Kidney (tissue), 14 donors: ENCODE results near the gene HPS5. TPM values are rescaled to one million over a fixed set of nuclear protein-coding genes. Genes with fewer than 3 reads are reported as not detected.

Source experiments
- DNase-seq, 5 donors: peaks; one replicate each; pipeline ENCODE4 v3.0.0-alpha.2; 2013 to 2020
- FAIRE-seq: peaks from 2 replicates; lab custom pipeline; 2012; peaks lifted over from hg19 to GRCh38; lab: Jason Lieb, UNC
- H3K27ac ChIP-seq, 2 donors: one replicate each; pipeline ENCODE4 v1.7.0; 2013; ENCODE audit warnings: low read depth in 2 of 2, low read length in 2 of 2, inconsistent platforms in 1 of 2
- H3K27me3 ChIP-seq: one replicate; pipeline ENCODE4 v1.7.1; 2013; ENCODE audit warnings: low read length, inconsistent platforms; ENCODE audit not compliant: control insufficient read depth, insufficient read depth
- H3K36me3 ChIP-seq, 3 donors: one replicate each; pipeline versions ENCODE4 v1.7.0 to v1.7.1; 2013; ENCODE audit warnings: low read length in 3 of 3, control low read depth in 1 of 3, inconsistent platforms in 1 of 3; ENCODE audit not compliant: insufficient read depth in 3 of 3, control insufficient read depth in 2 of 3
- H3K4me1 ChIP-seq, 3 donors: one replicate each; pipeline versions ENCODE4 v1.7.0 to v1.7.1; 2013; ENCODE audit warnings: low read length in 3 of 3, inconsistent platforms in 1 of 3, low read depth in 1 of 3; ENCODE audit not compliant: control insufficient read depth in 2 of 3, insufficient read depth in 2 of 3
- H3K4me3 ChIP-seq, 3 donors: one replicate each; pipeline versions ENCODE4 v1.7.0 to v1.8.1; 2013; ENCODE audit warnings: low read length in 3 of 3, control low read depth in 1 of 3, inconsistent platforms in 1 of 3
- H3K9ac ChIP-seq, 3 donors: one replicate each; pipeline versions ENCODE4 v1.7.0 to v1.7.1; 2013; ENCODE audit warnings: low read length in 3 of 3, control low read depth in 1 of 3, inconsistent platforms in 1 of 3
- H3K9me3 ChIP-seq, 3 donors: one replicate each; pipeline versions ENCODE4 v1.7.0 to v1.7.1; 2013; ENCODE audit warnings: low read length in 3 of 3, control low read depth in 1 of 3, inconsistent platforms in 1 of 3; ENCODE audit not compliant: control insufficient read depth in 2 of 3, insufficient read depth in 1 of 3
- intact Hi-C: fragments of 100-400 bp; cut with DNase I; formaldehyde crosslinking; loops from one replicate; pipeline ENCODE4 v1.11.1; 2022
- polyA plus RNA-seq: library from polyadenylated mRNA; stranded (reverse); fragments of 350-450 nt; fragmentation: Illumina TruSeq; extraction: RNeasy Lipid Tissue Mini Kit (QIAGEN cat#74804); gene quantifications from one replicate; pipeline ENCODE4 v1.2.3, GENCODE V29; 2014; ENCODE audit warnings: low read depth, low replicate concordance; ENCODE audit not compliant: insufficient read depth
- total RNA-seq: library from RNA; stranded (reverse); fragmentation: NEBNext Ultra II Directional; extraction: Animal tissue kit (Norgen Biotek cat#: 25700); gene quantifications from one replicate; pipeline ENCODE4 v1.2.1, GENCODE V29; 2021
- TF ChIP-seq, protein P1 (sequence below): IDR thresholded peaks from 3 replicates; pipeline ENCODE4 v1.5.1; 2012; ENCODE audit warnings: mild to moderate bottlenecking, moderate library complexity, borderline replicate concordance; ENCODE audit not compliant: insufficient read depth; ENCODE audit errors: extremely low read depth
- donor health status: control.
- donor health status: control.
- donor health status: control.
- donor health status: control.
- donor health status: control.
- donor health status: DM: yes; HTN: yes; CAD: no.
- donor health status: Normal renal cell carcinoma (clear cell type).

Gene HPS5
- total and polyA plus RNA-seq, 2 donors from 2014 or later: 7.7 to 17.2 TPM

GRCh38 chr11:18352581-18352980 is 30.6 kb upstream of the HPS5 start:
- TF ChIP-seq, protein P1, sequence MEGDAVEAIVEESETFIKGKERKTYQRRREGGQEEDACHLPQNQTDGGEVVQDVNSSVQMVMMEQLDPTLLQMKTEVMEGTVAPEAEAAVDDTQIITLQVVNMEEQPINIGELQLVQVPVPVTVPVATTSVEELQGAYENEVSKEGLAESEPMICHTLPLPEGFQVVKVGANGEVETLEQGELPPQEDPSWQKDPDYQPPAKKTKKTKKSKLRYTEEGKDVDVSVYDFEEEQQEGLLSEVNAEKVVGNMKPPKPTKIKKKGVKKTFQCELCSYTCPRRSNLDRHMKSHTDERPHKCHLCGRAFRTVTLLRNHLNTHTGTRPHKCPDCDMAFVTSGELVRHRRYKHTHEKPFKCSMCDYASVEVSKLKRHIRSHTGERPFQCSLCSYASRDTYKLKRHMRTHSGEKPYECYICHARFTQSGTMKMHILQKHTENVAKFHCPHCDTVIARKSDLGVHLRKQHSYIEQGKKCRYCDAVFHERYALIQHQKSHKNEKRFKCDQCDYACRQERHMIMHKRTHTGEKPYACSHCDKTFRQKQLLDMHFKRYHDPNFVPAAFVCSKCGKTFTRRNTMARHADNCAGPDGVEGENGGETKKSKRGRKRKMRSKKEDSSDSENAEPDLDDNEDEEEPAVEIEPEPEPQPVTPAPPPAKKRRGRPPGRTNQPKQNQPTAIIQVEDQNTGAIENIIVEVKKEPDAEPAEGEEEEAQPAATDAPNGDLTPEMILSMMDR: no peak
- no peaks in the 10 kb centered on the region for H3K4me1 ChIP-seq
- intact Hi-C loops: no loop called here
- H3K9ac ChIP-seq: no peak overlapping the region
- DNase-seq (no peak), FAIRE-seq (no peak)
- H3K27ac ChIP-seq: no peak overlapping the region
- peaks cover 3 to 25% (median 20%) of the 10 kb centered on the region in 3 donors for H3K36me3 ChIP-seq
- no peaks in the 10 kb centered on the region for H3K9me3 ChIP-seq
- H3K4me3 ChIP-seq: no peak overlapping the region
- no peaks in the 10 kb centered on the region for H3K27me3 ChIP-seq

GRCh38 chr11:18347471-18348125 is 25.7 kb upstream of the HPS5 start:
- H3K9ac ChIP-seq: no peak overlapping the region

DNA sequence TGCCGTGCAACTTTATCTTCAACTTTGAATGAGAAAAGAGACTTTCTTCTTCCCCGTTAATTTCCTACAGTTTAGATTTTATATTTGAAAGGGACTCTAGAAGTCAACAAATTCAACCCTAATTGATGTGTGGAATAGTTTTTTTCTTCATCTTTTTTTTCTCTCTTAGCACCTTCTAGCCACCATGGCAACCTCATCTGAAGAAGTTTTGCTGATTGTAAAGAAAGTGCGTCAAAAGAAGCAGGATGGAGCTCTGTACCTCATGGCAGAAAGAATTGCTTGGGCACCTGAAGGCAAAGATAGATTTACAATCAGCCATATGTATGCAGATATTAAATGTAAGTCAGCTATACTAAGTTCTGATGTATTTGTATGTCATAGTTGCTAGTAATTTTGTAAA is 11.0 kb upstream of the HPS5 start:
- no peaks in the 10 kb centered on the region for H3K4me1 ChIP-seq
- no peak overlapping the region for H3K27ac ChIP-seq
- peaks cover 5 to 31% (median 19%) of the 10 kb centered on the region in 3 donors for H3K36me3 ChIP-seq
- DNase-seq (no peak), FAIRE-seq (no peak)
- intact Hi-C loops: no loop called here
- H3K9ac ChIP-seq: no peak overlapping the region
- TF ChIP-seq, protein P1: no peak
- no peaks in the 10 kb centered on the region for H3K27me3 ChIP-seq
- H3K9me3 ChIP-seq: no peaks in the 10 kb centered on the region
- H3K4me3 ChIP-seq: no peak overlapping the region

More at GRCh38 chr11:18347471-18348125, 25.7 kb upstream of the HPS5 start:
- TF ChIP-seq, protein P1: no peak
- H3K36me3 ChIP-seq: peaks cover 8 to 40% (median 23%) of the 10 kb centered on the region in 3 donors
- intact Hi-C loops: no loop called here
- H3K4me3 ChIP-seq: no peak overlapping the region
- DNase-seq (no peak), FAIRE-seq (no peak)
- no peaks in the 10 kb centered on the region for H3K4me1 ChIP-seq
- no peaks in the 10 kb centered on the region for H3K27me3 ChIP-seq
- H3K9me3 ChIP-seq: no peaks in the 10 kb centered on the region
- H3K27ac ChIP-seq: no peak overlapping the region

DNA sequence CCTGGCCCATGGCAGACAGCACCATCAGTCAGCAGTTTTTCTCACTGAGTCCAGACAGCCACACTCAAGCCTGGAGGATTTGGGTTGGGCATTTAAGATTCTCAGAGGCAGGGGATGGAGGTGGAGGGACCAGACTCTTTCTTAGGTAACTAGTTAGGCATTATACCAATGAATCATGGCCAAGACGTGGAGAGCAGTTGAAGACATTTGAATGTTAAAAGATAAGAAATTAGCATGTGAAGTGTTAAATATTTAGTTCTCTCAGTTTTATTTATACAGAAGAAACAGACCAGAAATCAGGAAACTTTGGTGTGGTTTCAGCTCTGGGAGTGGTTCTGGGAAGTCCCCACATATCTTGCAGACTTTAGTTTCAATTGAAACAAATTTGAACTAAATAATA is 10.4 kb upstream of the HPS5 start:
- Histone ChIP-seq H3K9me3 (no peaks in the 10 kb centered on the region), H3K9ac (no peak overlapping the region), H3K4me1 (no peaks in the 10 kb centered on the region), H3K27me3 (no peaks in the 10 kb centered on the region), H3K27ac (no peak overlapping the region), H3K4me3 (no peak overlapping the region), H3K36me3 (peaks cover 5 to 30% (median 18%) of the 10 kb centered on the region in 3 donors)
- TF ChIP-seq, protein P1: no peak
- DNase-seq (no peak), FAIRE-seq (no peak)
- intact Hi-C loops: no loop called here
